ENCODE measurements around the gene SIT1. TPM values are rescaled to one million over a fixed set of nuclear protein-coding genes. Genes with fewer than 3 reads are reported as not detected.
A peak's percentile ranks its signal among the peaks of the same experiment; 100 is the strongest.

Gene SIT1
- total RNA-seq, 4 donors from 2014 or later = 0.74 to 5.2 (median 1.1) TPM

- no peak for DNase-seq (ENCODE audit: low spot score)
- TF ChIP-seq, protein P1, sequence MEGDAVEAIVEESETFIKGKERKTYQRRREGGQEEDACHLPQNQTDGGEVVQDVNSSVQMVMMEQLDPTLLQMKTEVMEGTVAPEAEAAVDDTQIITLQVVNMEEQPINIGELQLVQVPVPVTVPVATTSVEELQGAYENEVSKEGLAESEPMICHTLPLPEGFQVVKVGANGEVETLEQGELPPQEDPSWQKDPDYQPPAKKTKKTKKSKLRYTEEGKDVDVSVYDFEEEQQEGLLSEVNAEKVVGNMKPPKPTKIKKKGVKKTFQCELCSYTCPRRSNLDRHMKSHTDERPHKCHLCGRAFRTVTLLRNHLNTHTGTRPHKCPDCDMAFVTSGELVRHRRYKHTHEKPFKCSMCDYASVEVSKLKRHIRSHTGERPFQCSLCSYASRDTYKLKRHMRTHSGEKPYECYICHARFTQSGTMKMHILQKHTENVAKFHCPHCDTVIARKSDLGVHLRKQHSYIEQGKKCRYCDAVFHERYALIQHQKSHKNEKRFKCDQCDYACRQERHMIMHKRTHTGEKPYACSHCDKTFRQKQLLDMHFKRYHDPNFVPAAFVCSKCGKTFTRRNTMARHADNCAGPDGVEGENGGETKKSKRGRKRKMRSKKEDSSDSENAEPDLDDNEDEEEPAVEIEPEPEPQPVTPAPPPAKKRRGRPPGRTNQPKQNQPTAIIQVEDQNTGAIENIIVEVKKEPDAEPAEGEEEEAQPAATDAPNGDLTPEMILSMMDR (IDR thresholded peaks at IDR 0.05) = no peak
- ATAC-seq (ENCODE audit: low FRiP score) = no peak
These were observed 40.9 kb downstream of the SIT1 start for GRCh38 chr9:35609820-35610163.

GRCh38 chr9:35609001-35609819 lies 41.5 kb downstream of the SIT1 start:
- DNase-seq (ENCODE audit: low spot score) = no peak
- TF ChIP-seq, protein P1 (IDR thresholded peaks at IDR 0.05) = no peak
- ATAC-seq (ENCODE audit: low FRiP score) = no peak

DNA sequence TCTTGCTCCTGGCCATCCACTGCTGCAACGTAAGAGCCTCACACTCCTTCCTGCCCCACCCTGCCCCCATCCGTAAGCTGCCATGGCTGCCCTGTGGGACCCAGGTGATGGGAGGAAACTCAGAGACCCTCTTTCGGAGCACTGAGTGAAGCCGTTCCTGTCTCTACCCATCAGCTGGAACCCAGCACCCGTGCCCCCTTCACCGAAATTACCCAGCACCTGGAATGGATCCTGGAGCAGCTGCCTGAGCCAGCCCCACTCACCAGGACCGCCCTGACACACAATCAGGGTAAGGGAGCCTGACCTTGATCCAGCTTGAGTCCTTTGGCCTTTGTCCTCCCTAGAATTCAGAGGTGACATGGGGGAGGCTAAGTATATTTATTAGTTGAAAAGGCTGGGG lies 42.5 kb downstream of the SIT1 start:
- DNase-seq (ENCODE audit: low spot score) (no peak), ATAC-seq (ENCODE audit: low FRiP score) (no peak)
- TF ChIP-seq, protein P1 (IDR thresholded peaks at IDR 0.05) = no peak

- TF ChIP-seq, protein P1 (IDR thresholded peaks at IDR 0.05) = no peak
- ATAC-seq (ENCODE audit: low FRiP score) (no peak), DNase-seq (ENCODE audit: low spot score) (no peak)
These were observed 44.0 kb downstream of the SIT1 start for GRCh38 chr9:35606726-35607125.

DNA sequence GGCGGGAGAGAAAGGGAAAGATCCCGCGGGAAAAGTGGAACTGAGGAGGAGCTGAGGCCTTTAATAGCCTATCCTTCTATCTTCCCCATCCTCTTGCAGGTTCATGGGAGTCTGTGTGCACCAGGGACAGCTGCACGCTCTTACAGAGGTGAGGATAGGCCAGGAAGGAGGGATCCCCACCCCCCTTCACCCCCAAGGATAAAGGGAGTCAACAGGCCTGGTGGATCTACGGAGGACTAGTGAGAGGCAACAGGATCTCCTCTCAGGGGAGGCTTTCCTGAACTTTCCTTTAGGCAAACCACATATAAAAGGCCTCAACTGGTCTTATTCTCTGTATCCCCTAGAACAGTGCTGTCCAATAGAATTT lies 44.6 kb downstream of the SIT1 start:
- DNase-seq (ENCODE audit: low spot score) = no peak
- TF ChIP-seq, protein P1 (IDR thresholded peaks at IDR 0.05) = no peak

GRCh38 chr9:35605351-35606137 lies 45.2 kb downstream of the SIT1 start:
- TF ChIP-seq, protein P1 (IDR thresholded peaks at IDR 0.05) = no peak
- ATAC-seq (ENCODE audit: low FRiP score) = peak; percentile 3
- DNase-seq (ENCODE audit: low spot score) = no peak

More for the DNA sequence above, 44.6 kb downstream of the SIT1 start:
- no peak for ATAC-seq (ENCODE audit: low FRiP score)

Measured in omental fat pad (tissue), 4 donors.